GM12801 (cell line): ENCODE data around the gene CEND1.

Source experiments
- CTCF ChIP-seq: IDR thresholded peaks from one replicate; pipeline ENCODE4 v1.5.1; 2011; ENCODE audit warnings: control low read depth; ENCODE audit not compliant: insufficient read length; ENCODE audit errors: extremely low read depth

Gene CEND1

GRCh38 chr11:813456-814096 lies 23.7 kb upstream of the CEND1 start:
- TF ChIP-seq CTCF, result no peak

DNA sequence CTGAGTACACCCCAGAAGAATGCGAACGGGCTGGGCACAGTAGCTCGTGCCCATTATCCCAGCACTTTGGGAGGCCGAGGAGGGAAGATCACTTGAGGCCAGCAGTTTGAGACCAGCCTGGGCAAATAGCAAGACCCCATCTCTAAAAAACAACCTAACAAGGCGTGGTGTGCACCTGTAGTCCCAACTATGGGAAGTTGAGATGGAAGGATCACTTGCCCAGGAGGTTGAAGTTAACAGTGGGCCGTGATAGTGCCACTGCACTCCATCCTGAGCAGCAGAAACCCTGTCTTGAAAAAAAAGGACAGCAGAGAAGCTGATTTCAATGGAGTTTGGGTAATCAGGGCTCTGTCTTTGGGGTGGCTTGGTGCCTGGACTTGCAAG lies 23.2 kb upstream of the CEND1 start:
- TF ChIP-seq CTCF, result no peak

GRCh38 chr11:812390-812789 lies 22.5 kb upstream of the CEND1 start:
- no peak for TF ChIP-seq CTCF

- no peak for TF ChIP-seq CTCF
Observed at GRCh38 chr11:811446-812245, 21.8 kb upstream of the CEND1 start.

- TF ChIP-seq CTCF, result no peak
Observed at GRCh38 chr11:810040-810567, 20.2 kb upstream of the CEND1 start.

- no peak for TF ChIP-seq CTCF
Observed at GRCh38 chr11:809287-810039, 19.6 kb upstream of the CEND1 start, which contains the start of gene RPLP2. TSS of gene RPLP2 (plus strand) at chr11:809967. CDS start at chr11:810235, 268 bp downstream.
